ENCODE results near the gene CD300E.
"Not testable (repeated sequence)": the region's sequence is repeated elsewhere in the genome, so short reads cannot be mapped to it uniquely, and the experiment has no call there.

The CD300E gene, protein sequence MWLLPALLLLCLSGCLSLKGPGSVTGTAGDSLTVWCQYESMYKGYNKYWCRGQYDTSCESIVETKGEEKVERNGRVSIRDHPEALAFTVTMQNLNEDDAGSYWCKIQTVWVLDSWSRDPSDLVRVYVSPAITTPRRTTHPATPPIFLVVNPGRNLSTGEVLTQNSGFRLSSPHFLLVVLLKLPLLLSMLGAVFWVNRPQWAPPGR

DNA sequence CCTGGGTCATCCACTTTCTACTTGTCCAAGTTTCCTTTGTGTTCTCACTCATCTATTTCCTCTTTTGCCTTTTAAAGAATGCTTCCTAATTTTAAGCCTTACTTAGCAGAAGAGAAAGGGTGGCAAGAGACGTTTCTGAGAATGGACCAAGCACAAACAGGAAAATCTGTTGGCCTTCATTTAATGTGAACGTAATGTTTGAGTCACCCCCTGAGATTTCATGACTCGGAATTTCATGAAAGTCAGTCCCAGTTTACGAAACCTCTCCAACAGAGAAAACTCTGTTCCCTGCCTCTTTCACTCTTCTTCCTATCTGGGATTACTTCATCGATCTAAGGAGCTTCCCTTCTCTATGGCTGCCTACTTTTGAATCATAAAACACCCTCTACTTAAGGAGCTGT lies at the start of gene CD300E:
Gene CD300E, minus strand, starts transcription at position 46 of the 401 bp plus-strand sequence. CDS start 117 bp downstream, outside the sequence.
- DNase-seq = no peak

DNA sequence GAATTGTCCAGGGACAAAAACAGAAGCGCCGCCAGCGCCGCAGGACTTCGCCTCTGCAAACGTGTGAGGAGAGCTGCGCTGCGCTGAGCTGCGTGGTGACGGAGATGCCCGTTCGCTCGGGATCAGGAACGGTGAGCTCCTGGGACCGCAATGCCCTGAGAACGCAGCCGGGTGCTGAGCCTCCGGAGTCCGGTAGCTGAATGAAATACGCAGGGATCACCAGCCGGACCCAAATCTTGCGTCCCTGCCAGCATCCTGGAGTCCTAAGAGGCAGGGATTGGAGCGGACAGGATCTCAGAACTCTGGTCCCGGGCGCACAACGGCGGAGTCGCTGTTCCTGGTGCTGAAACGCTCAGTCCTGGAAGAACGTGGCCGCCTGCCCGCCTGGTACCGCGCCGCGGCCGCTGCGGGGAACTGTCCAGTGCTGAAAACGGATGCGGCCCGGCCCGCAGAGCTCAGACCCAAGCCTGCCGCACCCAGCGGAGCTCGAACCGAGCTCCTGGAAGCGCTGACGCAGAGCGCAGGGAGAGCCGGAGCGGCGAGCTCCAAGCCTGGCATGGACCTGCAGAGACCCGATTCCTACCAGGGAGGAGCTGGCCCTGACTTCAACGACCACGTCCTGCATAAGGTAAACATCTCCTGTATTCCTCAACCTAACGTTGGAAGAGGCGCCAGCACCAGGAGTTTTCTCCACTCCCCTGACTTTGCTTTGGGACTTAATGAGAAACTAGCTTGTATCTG lies 47.7 kb upstream of the CD300E start:
- peak; percentile 91 for DNase-seq

DNA sequence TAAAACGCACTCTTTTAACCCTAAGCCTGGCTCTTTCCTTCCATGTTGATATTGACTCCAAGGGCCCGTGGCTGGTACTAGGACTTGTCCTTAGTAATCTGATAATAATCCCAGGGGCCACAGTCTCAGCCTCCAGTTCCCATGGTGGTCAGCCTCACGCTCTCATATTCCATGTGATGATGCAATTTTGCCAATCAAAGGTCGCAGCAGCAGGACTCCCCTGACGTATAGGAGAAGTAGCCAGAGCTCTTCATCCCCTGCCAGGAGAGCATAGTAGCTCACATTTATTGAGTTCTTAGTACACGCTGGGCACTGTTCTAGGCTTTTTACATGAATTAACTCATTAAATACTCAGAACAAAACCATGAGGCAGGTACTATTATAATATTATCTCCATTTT lies 46.8 kb upstream of the CD300E start:
- DNase-seq = no peak

DNA sequence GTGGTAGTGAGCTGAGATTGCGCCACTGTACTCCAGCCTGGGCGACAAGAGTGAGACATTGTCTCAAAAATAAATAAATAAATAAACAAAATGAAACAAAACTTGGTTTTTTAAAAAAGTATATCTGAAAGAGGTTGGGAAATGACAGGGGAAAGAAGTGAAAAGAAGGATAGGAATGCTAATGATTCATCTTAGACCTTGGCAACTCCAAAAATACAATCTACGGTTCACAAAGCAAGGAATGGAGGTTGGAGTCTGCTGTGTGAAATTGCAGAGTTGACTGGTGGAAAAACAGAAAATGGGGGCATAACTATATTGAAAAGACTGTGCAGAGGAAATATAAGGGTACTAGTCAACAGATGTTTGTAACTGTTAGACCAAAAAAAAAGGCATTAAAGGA lies 40.0 kb upstream of the CD300E start:
- DNase-seq = no peak

DNA sequence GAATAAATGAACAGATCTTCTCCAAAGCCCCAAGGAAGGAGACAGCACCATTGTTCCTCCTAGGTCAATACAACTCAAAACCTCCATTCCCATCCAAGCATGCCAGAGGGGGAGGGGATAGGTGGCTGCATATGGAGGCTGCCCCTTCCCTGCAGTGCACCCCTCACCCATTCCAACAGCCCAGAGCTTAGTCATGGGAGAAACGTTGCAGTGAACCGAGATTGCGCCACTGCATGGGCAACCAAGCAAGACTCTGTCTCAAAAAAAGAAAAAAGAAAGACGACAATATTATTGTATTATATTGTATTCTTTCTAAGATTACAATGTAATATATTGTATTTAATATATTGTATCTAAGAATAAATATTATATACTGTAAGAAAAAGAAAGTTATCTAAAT lies 36.4 kb upstream of the CD300E start:
- no peak for DNase-seq

DNA sequence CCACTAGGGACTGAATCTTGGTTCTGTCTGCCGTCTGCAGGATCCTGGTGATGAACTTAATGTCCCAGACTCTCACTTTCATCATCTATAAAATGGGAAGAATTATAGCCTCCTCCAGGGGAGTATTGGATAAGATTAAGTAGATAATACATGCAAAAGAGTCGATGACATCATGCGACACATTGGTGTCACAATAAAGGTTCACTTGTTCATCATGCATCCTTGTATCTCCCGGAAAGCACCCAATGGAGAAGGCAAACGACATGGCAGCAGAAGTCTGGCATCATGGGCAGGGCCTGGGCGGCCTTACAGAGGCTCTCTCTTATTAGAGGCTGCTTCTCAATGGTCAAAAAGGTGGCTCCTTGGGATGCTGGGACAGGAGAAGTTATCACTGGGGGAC lies 35.1 kb upstream of the CD300E start:
- no peak for DNase-seq

DNA sequence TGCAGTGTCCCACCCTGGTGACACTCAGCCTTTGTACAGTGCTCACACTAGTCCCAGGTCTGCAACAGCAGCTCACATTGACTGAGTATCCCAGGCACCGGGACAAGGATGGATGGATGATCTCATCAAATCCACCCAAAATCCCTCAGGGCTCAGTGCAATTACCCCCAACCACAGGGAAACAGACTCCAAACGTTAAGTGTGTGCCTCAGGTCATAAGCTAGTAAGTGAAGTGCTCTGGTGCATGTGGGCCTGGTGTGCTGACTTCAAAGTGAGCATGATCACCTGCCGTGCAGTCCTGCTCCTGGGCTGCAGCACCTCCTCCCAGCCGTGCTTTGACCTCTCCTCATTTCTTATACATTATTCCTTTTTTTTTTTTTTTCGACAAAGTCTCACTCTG lies 31.2 kb upstream of the CD300E start:
- no peak for DNase-seq

DNA sequence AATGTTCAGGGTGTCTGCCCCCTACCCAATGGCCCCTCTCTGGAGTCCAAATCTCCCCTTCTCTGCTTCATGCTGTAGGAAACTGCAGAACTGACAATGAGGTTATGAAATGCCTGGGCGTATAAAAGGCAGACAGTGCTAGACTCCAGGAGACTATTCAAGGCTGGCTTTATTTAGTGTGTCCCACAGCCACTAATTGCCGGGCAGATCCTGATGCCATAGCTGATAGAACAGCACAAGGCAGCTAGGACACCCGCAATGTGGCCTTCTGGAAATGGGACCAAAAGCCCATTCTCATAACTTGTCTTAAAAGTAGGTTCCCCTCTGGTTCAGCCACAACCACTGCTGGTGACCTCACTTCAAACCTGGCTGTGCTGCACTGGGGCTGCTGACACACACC lies 28.5 kb upstream of the CD300E start:
- DNase-seq = no peak

DNA sequence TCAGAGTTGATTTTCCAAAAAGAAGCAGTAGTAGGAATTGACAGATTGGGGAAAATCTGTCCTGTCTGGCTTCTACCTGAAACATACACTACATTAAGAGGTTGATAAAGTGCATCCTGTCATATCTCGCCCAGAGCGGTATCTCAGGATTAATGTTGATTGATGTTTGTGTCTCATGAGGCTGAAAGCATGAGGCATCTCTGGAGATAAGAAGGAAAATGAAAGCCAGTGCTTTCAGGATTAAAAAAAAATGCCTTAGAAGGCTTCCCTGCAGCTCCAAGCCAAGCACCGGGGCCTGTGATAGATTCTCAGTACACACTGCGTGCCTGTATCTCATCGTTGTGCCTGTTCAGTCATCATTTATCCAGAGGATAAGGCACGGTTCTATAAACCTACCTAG lies 26.4 kb upstream of the CD300E start:
- no peak for DNase-seq

DNA sequence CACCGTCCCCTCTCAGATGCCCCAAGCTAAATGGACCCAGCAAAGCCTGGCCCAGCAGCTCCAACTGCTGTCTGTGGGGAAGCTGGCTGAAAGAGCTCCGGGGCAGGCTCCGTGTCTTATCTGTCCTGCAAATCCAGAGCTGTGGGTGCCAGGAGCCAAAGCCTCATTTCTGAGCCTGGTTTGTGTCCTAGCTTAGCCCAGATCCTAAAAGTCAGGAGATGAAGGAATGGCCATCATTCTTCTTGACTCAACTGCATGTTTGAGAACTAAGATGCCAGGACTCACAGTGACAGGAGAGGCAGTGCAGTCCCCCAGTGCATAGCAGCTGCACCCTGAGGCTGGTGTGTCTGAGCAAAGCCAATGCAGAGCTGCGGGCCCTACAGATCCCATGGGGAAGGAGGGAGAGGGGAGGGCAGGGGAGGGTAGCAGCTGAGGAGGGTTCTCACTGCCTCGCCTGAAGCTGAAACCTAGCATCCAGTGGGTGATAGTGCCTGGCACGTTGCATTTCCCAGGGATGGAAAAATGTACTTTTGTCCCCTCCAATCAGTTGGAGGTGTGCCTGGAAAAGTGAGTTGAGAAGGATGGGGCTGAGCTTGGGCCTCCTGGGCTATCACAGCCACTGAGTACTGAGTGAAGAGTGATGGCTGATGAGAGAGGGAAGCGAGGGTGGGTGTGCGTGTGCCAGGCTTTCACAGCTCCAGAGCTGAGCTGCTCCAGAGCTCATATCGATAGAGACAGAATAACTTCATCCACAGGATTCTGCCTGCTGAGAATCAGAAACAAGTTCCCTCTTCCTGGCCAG lies 24.5 kb upstream of the CD300E start:
- no peak for DNase-seq

DNA sequence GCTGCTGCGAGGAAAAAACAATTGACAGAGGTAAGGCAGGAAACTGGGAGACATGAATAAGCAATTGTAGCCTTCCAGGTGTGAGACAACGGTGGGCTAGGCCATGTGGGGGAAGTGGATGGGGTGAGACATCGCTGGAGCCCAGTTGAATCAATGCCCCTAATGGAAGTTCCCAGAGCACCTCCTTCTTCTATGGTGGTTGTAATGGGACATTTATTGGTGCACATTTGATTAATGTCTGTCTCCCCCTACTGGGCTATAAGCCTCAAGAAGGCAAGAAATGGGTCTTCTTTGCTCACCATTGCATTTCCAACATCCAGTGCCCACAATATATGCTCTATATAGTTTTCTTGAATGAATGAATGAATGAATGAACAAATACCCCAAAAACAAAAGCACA lies 22.7 kb upstream of the CD300E start:
- DNase-seq = no peak

DNA sequence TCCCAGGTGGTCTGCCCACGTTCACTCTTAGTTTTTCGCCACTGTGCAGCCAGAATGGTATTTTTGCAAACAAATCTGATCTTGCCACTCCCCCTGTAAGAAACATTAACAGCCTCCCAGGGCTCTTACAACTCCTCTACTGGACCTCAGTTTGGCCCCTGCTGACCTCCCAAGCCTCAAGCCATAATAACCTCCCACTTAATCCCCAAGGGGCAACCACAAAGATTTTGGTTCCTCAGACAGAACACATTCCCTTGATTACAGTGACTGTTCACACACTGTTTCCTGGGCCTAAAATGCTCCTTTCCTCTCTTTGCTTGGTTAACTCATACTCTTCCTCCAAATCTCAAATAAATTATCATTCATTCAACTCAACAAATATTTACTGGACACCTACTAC lies 21.5 kb upstream of the CD300E start:
- DNase-seq = no peak

DNA sequence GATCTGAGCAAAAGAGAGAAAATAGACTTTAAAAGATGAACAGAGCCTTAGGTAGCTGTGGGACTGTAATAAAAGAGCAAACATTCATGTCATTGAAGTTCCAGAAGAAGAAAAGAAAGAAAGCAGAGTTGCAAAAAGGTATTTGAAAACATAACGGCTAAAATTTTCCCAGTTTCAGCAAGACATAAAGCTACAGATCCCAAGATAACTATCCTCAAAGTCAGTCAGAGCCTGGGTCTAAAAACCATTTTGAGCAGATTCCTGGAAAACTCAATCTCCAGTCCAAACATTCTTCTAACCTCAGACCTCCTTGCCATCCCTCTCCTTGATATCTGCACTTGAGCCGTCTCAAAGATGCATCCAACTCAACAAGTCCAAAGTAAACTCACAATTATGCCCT lies 20.9 kb upstream of the CD300E start:
- no peak for DNase-seq

DNA sequence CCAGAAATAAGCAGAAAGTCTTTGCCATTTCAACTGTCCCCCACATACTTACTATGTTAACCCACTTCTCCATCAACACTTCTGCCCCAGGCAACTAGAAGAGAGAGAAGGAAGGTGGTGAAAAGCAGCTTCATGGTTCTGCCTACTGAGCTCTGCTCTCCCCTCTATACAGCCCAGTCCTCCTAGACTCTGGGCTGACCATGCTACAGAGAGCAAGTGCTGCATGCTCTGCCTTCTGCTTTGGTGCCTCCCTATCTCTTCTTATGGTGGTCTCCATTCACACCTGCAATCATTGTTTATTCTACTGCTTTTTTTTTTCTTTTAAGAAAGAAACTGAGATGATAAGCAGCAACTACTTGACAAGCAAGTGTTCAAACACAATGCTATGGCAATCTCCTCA lies 20.3 kb upstream of the CD300E start:
- DNase-seq = no peak

DNA sequence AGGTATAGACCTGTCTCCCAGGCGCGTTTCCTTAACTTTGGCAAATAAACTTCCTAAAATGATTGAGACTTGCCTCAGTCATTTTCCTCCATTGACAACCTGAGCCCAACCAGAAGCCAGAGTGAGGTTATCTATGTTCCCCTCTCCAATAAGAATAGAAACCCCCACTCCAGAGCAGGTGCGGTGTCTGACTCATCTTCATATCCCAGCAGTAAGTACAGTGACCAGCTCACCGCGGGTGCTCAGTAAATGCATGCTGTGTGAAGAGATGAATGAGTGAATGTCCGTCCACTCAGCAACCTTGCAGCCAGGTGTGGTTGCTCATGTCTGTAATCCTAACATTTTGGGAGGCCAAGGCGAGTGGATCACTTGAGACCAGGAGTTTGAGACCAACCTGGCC lies 19.5 kb upstream of the CD300E start:
- DNase-seq = no peak

DNA sequence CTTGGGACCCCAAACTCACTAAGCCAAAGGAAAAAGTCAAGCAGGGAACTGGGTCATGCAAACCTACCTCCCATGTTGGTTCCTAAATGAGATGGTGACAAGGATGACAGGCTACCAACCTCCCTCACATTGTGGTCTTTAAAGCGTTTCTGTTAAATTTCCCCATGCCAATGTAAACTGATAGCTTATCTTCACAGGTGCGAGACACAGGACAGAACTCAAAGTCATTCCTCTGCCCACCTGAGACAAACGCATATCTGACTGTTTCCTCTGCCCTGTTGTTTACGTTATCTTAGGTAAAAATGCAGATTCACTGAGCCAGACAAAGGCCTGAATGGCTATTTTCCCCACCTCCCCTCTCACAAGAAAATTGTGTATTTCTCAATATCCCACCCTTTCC lies 19.0 kb upstream of the CD300E start:
- no peak for DNase-seq

DNA sequence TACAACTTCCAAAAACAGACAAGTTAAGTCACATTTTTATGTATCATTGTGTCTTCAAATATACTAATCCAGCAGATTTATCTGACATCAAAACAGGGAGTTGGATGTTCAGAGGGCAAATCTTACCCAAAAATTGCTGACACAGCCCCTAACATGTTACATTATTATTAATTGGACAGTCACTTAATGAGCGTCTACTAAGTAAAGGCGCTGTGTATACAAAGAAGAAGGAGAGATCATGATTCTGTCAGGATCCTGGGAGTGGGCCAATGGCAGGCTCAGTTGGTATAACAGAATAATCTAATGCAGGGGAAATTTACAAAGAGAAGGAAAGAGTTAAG lies 18.4 kb upstream of the CD300E start:
- DNase-seq = no peak

DNA sequence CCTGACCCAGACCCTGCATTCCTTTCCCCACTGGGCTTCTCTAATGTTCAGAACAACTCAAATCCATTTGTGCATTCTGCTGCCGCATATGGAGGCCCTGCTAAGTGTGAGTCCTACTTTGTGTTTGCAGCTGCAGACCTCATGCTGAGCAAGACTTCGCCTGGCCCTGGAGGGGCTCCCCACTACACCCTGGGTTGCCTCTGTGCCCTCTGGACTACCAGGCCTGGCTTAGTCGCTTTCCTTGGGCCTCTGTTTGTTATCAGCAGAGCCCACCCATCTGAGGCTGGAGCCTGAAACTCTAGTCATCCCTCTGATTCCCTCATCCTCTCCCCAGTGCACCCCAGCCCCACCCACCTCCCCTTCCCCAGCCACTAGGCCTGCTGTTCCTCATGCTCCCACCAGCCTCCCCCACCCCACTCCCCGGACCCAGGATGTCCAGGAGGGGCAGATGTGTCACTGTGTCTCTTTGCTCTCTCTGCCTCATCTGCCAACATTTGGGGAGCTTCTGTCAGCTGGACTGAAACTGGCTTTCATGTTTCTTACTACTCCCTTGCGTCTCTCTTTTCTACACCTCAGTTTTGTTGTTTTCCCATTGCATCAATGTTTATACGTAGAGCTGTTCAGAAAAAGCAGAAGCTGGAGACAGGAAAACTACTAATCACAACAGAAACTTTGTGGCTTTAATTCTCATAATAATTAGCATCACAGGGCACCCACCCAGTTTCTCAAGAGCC lies 17.9 kb upstream of the CD300E start:
- DNase-seq = no peak

DNA sequence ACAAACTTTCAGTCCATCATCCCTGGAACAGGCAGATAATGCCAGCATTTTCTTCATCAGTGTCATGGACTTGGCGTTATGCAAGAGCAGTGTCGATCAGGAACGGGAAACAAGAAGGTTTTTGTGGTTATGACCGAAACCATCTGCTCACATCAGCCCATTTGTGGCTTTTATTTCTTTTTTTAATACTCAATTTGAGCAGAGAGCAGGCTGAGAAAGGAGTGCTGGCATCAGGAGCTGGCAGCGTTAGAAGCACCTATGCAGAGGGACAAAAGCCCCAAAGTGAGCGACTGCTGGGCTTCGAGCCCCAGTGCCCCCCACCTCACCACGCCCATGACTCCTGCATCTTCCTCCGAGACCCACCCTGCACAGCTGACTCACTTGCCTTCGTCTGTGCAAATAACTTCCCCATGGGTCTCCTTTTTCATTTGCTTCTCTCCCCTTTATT lies 16.2 kb upstream of the CD300E start:
- DNase-seq = no peak

DNA sequence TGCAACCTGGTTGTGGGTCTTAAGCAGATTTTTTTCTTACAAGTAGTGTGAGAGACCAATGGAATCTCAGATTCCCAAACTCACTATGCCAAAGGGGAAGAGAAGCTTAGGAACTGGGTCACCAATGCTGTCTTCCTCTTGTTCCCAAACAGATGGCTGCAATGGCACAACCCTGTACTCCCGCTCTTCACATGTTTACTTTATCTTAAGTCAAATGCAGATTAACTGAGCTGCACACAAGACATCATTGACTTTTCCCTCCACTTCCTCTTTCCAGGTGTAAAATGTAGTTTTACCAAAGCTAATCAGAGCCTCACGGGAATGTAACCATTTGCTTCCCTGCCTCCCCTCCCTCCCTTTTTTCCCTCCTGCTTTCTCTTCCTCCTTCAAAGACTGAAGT lies 14.4 kb upstream of the CD300E start:
- no peak for DNase-seq

DNA sequence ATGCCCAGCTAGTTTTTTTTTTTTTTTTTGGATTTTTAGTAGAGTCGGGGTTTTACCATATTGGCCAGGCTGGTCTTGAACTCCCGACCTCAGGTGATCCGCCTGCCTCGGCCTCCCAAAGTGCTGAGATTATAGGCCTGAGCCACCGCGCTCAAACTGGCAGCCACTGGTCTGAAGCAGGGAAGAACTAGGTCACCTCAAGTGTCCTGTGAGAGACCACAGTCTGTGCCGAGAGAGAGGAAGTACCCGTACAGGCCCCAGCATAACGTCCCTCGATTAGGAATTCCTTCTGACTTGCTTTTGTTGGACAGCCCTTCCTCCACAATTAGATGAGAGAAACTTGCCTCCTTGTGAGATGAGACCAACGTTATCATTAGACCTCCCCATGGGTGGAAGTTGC lies 13.7 kb upstream of the CD300E start:
- DNase-seq = peak; percentile 19

DNA sequence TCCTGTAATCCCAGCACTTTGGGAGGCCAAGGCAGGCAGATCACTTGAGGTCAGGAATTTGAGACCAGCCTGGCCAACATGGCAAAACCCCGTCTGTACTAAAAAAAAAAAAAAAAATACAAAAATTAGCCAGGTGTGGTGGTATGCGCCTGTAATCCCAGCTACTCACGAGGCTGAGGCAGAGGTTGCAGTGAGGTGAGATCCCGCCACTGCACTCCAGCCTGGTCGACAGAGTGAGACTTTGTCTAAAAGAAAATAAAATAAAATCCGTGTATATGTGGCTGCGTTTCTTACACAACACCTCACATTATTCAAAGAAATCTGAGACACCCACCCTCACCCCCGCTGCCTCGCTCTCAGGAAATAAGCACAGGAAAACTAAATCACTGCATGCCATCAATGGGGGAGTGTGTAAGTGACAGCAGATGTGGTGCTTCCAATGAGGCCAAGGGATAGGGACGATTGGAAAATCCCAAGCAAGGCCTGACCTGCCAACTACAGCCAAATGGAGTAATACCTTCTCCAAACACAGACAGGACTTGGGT lies 13.1 kb upstream of the CD300E start:
- not testable (repeated sequence) for DNase-seq

DNA sequence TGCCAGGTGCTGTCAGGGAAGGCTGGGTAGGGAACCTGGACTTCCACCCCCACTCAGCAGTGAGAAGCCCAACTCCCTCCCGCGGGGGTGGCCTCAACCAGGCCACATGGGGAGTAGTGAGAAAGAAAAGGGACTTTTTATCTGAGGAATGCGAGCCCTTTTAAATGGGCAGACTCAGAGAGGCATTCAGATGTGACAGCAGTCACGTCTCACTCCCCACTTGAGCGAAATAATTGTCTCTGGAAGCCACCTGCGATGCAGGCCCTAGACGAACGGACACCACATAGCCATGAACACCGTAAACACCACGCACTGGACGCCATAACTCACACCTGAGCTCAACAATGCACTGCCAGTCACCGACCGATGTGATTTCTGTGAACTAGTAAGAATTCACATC lies 11.9 kb upstream of the CD300E start:
- DNase-seq = peak; percentile 38
